NCI-H1048 (cell line): Measurements from ENCODE around the gene FOXJ3.

ENCODE experiments used
- DNase-seq: peaks from one replicate; lab custom pipeline; 2025; lab: John Stamatoyannopoulos, UW

The FOXJ3 gene

GRCh38 chr1:42189931-42190853 lies 144.8 kb downstream of the FOXJ3 start:
- DNase-seq = no peak

- DNase-seq = no peak
Measured at GRCh38 chr1:42186152-42186551, 148.9 kb downstream of the FOXJ3 start.

- no peak for DNase-seq
Measured at GRCh38 chr1:42184616-42185015, 150.4 kb downstream of the FOXJ3 start.

GRCh38 chr1:42183957-42184268 lies 151.1 kb downstream of the FOXJ3 start:
- DNase-seq = no peak

GRCh38 chr1:42183210-42183956 lies 151.7 kb downstream of the FOXJ3 start:
- DNase-seq = no peak

GRCh38 chr1:42181687-42182086 lies 153.3 kb downstream of the FOXJ3 start:
- DNase-seq = no peak

- no peak for DNase-seq
Measured at GRCh38 chr1:42179900-42180329, 155.1 kb downstream of the FOXJ3 start.

- DNase-seq = no peak
Measured at GRCh38 chr1:42179275-42179674, 155.8 kb downstream of the FOXJ3 start.

- no peak for DNase-seq
Measured at GRCh38 chr1:42178249-42178648, 156.8 kb downstream of the FOXJ3 start.

GRCh38 chr1:42177541-42177981 lies 157.5 kb downstream of the FOXJ3 start:
- DNase-seq = no peak

GRCh38 chr1:42176902-42177519 lies 158.0 kb downstream of the FOXJ3 start:
- no peak for DNase-seq

GRCh38 chr1:42175314-42176054 lies 159.6 kb downstream of the FOXJ3 start:
- no peak for DNase-seq

GRCh38 chr1:42173961-42174735 lies 160.9 kb downstream of the FOXJ3 start:
- DNase-seq = no peak

GRCh38 chr1:42173155-42173933 lies 161.7 kb downstream of the FOXJ3 start:
- DNase-seq = peak; percentile 13

- no peak for DNase-seq
Measured at GRCh38 chr1:42172381-42173133, 162.5 kb downstream of the FOXJ3 start.

- DNase-seq = no peak
Measured at GRCh38 chr1:42171679-42172266, 163.3 kb downstream of the FOXJ3 start.

- DNase-seq = no peak
Measured at GRCh38 chr1:42170779-42171621, 164.0 kb downstream of the FOXJ3 start.

GRCh38 chr1:42168763-42169162 lies 166.3 kb downstream of the FOXJ3 start:
- no peak for DNase-seq

GRCh38 chr1:42168391-42168670 lies 166.7 kb downstream of the FOXJ3 start:
- DNase-seq = no peak
